ENCODE measurements around the gene FIZ1.

DNA sequence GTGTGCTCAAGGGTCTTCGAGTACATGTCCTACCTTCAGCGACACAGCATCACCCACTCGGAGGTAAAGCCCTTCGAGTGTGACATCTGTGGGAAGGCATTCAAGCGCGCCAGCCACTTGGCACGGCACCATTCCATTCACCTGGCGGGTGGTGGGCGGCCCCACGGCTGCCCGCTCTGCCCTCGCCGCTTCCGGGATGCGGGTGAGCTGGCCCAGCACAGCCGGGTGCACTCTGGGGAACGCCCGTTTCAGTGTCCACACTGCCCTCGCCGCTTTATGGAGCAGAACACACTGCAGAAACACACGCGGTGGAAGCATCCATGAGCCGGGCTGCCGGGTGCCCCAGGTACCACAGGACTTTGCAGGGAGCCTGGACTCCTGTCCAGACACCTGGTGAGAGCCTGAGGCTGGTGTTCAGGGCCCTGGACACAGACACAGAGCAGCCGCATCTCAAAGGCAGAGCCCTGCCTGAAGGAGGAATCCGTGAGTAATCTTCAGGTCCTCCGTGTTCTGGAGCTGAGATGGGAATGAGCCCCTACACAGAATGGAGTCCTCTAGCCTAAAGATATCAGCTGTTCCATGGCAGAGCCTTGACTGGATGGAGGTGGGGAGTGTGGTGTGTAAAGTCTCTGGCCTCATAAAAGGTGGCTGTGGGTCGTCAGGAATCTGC is 45.7 kb upstream of the FIZ1 start:
- TF ChIP-seq, protein P1, sequence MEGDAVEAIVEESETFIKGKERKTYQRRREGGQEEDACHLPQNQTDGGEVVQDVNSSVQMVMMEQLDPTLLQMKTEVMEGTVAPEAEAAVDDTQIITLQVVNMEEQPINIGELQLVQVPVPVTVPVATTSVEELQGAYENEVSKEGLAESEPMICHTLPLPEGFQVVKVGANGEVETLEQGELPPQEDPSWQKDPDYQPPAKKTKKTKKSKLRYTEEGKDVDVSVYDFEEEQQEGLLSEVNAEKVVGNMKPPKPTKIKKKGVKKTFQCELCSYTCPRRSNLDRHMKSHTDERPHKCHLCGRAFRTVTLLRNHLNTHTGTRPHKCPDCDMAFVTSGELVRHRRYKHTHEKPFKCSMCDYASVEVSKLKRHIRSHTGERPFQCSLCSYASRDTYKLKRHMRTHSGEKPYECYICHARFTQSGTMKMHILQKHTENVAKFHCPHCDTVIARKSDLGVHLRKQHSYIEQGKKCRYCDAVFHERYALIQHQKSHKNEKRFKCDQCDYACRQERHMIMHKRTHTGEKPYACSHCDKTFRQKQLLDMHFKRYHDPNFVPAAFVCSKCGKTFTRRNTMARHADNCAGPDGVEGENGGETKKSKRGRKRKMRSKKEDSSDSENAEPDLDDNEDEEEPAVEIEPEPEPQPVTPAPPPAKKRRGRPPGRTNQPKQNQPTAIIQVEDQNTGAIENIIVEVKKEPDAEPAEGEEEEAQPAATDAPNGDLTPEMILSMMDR (IDR thresholded peaks at IDR 0.05), result no peak
- no peak for TF ChIP-seq POLR2A (IDR thresholded peaks at IDR 0.05)

Data from heart left ventricle (tissue), 13 donors.